Activated CD8-positive, alpha-beta memory T cell treated with anti-CD3 and anti-CD28 coated beads, Interleukin-2, amount 50 U/mL, for 24 hours (primary cell): Measurements from ENCODE around the gene SYPL2.
A peak's percentile ranks its signal among the peaks of the same experiment; 100 is the strongest.
"Not testable (repeated sequence)": the region's sequence is repeated elsewhere in the genome, so short reads cannot be mapped to it uniquely, and the experiment has no call there.

Source experiments
- DNase-seq: peaks from one replicate; pipeline ENCODE4 v3.0.0-alpha.2; 2020; ENCODE audit errors: extremely low read depth

The SYPL2 gene

GRCh38 chr1:109470245-109470644 is 3.9 kb downstream of the SYPL2 start:
- DNase-seq: no peak

GRCh38 chr1:109472779-109473178 is 6.4 kb downstream of the SYPL2 start:
- no peak for DNase-seq

GRCh38 chr1:109473284-109474057 is 7.1 kb downstream of the SYPL2 start:
- DNase-seq: not testable (repeated sequence)

- DNase-seq: no peak
Observed at GRCh38 chr1:109474697-109475096, 8.4 kb downstream of the SYPL2 start.

- DNase-seq: no peak
Observed at GRCh38 chr1:109475261-109475660, 8.9 kb downstream of the SYPL2 start.

GRCh38 chr1:109476825-109477224 is 10.5 kb downstream of the SYPL2 start:
- DNase-seq: no peak

- no peak for DNase-seq
Observed at GRCh38 chr1:109477821-109478220, 11.5 kb downstream of the SYPL2 start.

- DNase-seq: no peak
Observed at GRCh38 chr1:109478806-109479205, 12.5 kb downstream of the SYPL2 start.

- no peak for DNase-seq
Observed at GRCh38 chr1:109479311-109479710, 13.0 kb downstream of the SYPL2 start.

GRCh38 chr1:109479901-109480300 is 13.6 kb downstream of the SYPL2 start:
- DNase-seq: no peak

- DNase-seq: no peak
Observed at GRCh38 chr1:109481646-109482045, 15.3 kb downstream of the SYPL2 start.

GRCh38 chr1:109482242-109482641 is 15.9 kb downstream of the SYPL2 start:
- DNase-seq: no peak

- no peak for DNase-seq
Observed at GRCh38 chr1:109482791-109483671, 16.7 kb downstream of the SYPL2 start.

GRCh38 chr1:109483672-109484518 is 17.5 kb downstream of the SYPL2 start, which contains the start of gene ATXN7L2:
Gene ATXN7L2 (plus strand): TSS chr1:109483905. CDS start chr1:109483954, 49 bp downstream.
- DNase-seq: peak; percentile 76

- no peak for DNase-seq
Observed at GRCh38 chr1:109484519-109484975, 18.2 kb downstream of the SYPL2 start.

GRCh38 chr1:109485001-109485400 is 18.7 kb downstream of the SYPL2 start:
- no peak for DNase-seq

GRCh38 chr1:109487261-109487660 is 20.9 kb downstream of the SYPL2 start:
- no peak for DNase-seq

GRCh38 chr1:109488201-109488600 is 21.9 kb downstream of the SYPL2 start:
- DNase-seq: no peak

- no peak for DNase-seq
Observed at GRCh38 chr1:109488696-109489095, 22.4 kb downstream of the SYPL2 start.

GRCh38 chr1:109490029-109490933 is 23.9 kb downstream of the SYPL2 start:
- peak; percentile 48 for DNase-seq

- no peak for DNase-seq
Observed at GRCh38 chr1:109490934-109491302, 24.6 kb downstream of the SYPL2 start.
